Embryonic facial prominence (tissue), 1 donor: ENCODE results near the gene PNCK.
"Not testable (repeated sequence)": the region's sequence is repeated elsewhere in the genome, so short reads cannot be mapped to it uniquely, and the experiment has no call there.

ENCODE experiments used
- DNase-seq: peaks from one replicate; pipeline ENCODE4 v3.0.0-alpha.2; 2016; ENCODE audit errors: extremely low spot score

The PNCK gene

DNA sequence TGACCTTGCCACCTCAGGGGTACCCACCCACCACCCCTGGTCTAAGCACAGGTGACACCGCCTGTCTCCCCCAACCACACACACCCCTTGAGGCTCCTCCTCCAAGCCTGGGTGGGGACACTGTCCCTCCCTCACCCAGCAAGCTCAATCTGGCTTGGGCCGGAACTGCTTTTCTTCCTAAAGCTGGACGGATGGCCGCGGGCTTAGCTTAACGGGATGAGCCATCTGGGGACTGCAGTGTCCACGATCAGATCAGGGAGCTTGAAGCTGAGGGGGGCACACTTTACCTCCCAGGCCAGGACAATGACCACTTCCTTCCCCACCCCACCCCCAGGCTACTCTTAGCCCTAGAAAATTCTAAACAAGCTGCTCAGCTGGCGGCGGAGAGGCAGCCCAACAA, 13.1 kb upstream of the PNCK start:
- no peak for DNase-seq

DNA sequence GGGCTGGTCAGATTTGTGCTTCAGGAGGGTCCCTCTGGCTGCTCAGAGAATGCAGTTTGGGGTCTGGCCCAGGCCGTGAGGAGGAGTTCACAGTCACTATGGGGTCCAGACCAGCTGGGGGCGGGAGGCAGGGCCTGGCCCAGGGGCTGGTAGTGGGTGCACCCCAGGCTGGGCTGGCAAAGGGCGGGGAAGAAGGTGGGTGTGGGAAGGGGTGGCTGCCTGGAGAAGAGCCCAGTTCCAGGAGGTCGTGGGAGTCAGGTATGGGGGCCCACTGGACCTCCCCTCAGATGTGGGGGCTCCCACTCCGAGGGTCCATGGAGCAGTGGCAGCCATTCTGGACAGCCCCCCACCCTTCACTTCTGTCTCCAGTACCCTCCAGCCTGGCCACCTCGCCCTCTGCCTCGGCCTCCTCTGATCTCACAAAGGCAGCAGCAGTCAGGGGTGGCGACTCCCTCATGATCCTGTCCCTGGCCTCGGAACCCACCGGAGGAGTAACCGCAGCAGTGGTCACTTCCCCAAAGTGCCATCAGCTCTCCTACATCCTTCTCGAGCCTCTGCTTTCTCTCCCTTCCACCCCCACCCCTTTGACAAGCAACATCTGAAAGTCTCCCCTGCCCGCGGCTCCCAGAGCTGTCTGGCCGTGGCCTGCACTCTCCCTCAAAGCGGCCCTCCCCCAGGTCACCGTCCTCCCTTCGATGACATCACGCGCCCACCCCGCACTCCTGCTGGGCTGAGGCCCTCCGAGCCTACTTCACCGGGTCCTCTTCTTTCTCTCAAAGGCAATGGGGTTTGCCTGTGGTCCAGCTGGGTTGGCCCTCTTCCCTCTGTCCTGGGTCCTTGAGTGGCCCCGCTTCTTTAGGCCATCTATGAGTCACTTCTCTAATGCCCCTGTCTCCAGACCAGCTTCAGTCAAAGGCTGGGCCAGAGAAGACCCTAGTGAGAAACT, 12.4 kb upstream of the PNCK start:
- DNase-seq = no peak

DNA sequence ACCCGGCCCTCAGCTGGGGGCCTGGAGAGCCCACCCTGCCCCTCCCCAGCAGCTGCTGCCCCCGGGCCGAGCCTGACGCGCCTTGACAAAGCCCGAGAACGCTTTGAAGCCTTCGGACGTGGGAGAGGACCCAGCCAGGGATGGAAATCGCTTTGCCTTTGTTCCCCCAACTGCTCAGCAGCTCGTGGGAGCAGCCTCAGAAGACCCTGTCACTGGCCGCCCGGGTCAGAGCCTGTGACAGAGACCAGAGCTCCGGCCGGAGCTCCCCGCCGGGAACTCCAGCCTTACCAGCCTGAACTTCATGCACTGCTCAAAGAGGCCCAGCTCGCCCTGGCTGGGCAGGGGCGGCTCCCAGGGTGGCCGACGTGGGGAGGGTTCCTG, 11.5 kb upstream of the PNCK start:
- DNase-seq = no peak

DNA sequence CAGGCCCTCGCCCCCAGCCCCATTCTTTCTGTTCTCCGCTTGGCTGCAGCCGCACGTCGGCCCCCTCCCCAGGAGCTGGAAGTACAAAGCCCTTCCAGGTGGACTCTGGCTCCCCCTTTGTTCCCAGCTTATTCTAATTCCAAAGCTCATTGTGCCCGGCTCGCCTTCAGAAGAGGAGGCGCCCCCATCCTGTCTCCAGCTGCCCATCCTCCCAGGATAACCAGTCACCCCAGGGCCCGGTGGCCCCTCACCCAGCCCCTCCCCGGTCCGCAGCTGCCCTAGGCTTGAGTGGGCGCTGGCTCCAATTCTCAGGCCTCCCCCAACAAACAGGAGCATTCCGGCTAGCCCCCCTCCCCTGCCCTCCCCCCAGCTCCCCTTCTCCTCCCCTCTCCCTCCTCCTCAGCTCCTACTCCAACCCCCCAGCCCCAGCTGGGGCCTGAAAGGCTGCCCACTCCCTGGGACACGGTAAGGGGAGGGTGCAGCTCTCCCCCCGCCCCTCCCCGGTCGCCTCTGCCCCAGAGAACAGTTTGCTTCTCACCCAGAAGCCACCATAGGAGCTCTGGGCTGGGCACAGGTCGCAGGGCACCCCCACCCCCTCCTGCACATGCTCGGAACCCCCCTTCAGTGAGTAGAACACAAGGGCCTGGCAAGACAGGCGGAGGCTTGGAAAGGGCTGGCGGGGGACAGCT, 11.0 kb upstream of the PNCK start:
- no peak for DNase-seq

DNA sequence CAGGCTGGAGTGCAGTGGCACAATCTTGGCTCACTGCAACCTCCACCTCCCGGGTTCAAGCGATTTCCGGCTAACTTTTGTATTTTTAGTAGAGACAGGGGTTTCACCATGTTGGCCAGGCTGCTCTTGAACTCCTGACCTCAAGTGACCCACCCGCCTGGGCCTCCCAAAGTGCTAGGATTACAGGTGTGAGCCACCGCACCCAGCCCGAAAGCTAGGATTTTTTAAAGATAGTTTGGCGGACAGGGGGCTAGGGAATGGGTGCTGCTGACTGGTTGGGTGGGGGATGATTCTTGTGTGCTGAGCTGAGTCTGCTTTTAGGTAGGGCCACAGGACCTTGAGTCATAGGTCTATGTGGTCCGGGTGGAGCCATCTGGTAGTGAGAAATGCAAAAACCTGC, 9.9 kb upstream of the PNCK start:
- DNase-seq = not testable (repeated sequence)

DNA sequence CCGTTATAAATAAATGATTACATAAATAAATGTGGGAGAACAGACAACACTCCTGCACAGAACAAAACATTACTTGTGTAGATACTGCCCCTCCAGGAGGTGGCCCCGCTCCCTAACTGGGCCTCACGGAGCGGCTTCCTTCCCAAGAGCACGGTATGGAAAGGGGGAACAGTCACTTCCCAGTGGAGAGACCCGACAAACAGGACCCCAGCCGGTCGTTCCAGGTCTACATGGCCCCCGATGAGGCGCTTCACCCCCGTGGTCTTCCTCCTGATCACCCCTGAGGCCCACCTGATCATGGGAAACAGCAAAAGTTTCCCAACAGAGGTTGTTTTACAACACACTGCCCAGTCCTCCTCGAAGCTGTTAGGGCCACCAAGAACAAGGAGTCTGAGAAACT, 7.6 kb upstream of the PNCK start:
- no peak for DNase-seq

DNA sequence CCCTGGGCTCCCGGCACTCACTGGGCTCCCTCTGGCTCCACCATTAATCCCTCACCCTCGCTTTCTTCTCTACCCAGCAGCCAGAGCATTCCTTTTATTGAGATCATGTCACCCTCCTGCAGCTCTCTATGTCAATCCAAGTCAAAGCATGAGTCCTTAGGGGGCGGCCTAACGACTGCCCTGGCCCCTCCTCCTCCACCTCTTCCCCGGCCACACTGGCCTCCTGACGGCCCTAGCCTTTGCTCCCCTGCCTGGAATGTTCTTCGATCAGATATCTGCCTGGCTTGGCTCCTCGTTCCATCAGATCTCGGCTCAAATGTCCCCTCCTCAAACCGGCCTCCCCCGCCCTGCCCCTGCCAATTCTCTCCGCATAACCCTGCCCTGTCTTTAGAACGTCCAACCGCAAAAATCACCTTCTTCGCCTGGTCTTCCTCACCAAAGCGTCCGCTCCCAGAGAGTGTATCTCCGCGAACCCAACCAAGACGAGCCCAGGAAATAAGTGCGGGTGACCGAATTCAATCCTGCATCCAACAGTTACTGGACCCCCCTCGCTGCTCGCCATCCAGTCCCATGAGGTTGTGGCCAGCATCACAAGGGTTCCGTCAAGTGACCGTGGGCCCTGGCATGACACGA, 722 bp upstream of the PNCK start:
- DNase-seq = no peak

DNA sequence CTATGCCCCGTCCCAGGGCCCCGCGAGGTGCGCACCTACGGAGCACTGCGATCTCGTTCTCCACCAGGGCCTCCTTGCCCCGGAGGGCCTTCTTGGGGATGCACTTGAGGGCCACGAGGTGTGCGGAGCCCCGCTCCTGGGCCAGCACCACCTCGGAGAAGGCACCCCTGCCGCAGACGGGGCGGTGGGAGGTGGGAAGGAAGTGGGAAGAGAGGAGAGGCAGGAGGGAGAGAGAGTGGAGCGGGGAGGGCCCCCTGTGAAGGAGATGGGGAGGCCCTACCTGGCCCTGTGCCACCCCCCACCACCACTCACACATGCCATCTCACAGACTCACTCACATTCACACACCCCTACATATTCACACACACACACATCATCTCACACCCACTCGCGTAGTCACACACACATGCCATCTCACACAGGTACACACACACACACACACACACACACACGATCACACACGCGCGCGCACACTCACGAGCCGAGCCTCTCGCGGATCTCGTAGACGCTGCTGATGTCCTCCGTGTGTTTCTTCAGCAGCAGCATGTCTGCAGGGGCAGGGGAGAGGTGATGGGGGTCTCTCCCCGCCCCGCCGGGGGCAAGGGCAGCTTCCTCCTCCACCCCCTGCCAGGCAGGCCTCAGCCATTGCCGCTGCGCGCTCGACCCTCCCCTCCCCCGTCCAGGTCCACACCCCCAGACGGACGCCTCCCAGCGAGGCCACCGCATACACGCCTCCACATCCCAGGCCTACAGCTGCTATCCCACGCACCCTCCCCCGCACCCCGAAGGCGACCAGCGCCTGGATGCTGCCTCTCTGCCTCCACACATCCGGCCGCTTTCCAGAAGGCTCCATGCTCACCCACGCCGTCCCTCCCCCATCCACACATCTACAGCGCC, 834 bp downstream of the PNCK start:
- DNase-seq = no peak

DNA sequence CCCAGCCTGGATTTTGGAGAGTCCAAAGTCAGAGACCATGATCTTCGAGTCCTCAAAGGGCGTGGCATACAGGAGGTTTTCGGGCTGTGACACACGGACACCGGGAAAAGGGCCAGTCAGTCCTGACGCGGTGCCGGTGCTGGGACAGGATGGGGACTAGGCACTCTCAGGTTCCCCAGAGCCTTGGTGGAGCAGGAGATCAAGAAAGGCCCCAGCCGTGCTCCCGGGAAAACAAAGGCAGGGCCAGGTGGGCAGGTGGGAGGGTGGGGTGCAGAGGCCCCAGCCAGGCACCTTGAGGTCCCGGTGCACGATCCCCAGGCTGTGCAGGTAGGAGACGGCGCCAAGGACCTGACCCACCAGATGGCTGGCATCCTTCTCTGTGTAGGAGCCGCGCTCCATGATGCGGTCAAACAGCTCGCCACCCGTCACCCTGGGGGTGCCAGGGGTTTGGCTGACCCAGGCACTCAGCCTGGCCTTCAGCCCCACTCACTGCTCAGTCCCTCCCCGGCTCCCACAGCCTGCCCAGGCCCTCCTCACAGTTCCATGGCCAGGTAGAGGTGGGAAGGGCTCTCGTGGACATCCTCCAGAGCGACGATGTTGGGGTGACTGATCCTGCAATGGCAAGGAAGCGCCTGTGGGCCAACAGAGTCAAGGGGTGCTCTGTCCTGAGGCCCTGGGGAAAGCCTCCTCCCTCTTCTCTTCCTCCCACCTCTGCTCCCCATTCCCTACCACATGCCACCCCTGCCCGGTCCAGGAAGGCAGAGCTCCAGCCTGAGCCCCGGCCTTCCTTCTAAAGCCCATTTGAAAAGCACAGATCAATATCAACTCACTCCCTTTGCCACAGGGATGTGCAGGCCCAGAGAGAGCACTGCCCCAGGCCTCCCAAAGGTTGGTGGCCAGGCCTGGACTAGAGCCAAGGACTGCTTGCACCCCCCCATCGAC, 1.8 kb downstream of the PNCK start:
- DNase-seq = no peak

DNA sequence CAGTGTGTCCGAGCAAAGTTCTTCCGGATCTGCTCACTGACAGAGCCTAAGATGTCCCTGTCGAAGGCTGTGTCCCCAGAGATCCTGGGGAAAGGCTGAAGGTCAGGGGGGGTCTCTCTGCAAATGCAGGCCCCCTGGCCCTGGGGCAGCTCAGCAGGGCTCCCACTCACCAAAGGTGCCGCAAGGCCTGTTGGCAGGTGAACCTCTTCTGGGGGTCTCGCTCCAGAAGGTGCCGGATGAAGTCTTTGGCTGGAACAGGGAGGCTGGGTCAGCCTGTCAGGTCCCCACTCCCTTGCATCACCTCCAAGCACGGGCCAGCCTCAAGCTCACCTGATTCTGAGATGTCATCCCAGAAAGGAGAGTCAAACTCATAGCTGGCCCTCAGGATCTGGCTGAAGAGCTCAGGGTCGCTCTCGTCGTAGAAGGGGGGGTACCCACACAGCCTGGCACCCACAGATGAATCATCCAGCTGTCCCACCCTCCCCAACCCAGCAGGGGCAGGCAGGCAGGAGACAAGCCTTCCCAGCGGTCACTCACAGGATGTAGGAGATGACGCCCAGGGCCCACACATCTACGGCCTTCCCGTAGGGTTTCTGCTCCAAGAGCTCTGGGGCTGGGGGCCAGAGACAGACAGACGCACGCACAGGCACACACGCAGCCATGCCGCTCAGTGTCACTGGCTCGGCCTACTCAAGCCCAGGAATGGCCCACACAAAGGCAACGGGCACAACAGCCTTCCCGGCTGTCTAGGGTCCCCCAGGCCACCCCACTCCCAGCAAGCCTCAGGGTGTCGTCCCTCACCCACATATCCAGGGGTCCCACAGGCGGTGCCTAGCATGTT, 2.6 kb downstream of the PNCK start:
- DNase-seq = no peak

DNA sequence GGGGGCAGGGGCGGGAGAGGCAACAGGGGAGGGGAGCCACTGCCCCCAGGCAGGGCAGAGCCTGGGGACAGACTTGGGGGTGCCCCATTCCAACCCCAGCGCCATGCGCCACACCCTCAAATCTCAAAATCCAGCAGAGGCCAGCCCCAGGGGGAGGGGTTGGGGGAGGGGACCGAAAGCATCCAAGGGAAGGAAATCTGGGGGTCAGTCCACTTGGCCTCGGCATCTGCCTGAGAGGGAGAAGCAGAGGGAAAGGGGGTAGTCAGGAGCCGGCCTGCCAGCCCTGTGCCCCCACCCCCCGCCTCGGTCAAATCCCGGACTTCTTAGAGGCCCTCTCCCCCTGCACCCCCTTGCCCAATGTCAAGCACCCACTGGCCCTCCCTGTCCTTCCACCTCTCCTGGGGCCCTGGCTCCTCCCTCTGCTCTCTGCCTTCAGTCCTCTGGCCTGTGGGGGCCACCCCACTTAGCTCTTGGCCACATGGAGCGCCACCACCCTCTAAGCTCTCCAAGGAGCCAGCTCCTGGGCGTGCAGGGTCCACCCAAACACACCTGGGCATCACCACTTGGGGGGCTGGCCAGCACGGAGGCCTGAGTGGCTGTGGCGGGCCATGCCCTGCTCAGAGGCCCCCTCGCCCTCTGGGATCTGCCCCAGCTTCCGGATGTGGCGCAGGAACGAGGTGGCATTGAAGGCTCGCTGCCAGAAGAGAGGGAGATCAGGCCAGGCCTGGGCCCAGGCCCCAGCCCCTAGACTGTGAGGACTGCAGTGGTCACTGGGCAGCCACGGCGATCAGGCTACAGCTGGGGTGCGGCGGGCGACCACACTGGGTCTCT, 3.5 kb downstream of the PNCK start:
- DNase-seq = no peak

DNA sequence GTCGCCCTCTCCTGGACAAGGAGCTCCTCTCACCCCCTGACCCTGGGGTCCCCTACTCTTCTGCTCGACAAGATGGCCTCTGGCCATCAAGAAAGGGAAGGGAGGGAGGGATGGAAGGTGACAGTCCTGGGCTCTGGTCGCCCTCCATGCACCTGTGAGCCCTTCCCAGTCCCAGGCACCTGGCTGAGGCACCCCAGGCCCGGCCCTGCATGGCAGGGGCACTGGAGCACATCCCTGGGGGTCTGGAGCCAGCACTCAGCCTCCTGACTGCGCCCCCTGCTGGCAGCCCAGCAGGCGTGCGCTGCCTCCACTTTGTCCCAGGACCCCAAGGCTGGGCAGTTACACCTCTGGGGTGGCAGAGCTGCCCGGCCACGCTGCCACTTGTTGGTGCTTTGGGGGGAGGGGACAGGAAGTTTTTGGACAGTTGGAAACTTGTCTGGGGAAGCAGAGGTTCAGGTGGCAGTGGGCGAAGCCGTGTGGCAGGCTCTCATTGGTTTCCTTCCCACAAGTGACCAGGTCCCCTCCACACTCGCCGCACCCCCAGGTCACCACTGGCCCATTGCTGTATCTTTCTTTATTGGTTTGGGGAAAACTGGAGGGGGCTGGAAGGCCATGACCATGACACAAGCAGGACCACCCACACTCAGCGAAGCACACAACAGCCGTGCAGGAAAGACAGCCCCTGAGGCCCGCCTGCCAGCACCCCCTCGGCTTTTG, 4.3 kb downstream of the PNCK start:
- no peak for DNase-seq

DNA sequence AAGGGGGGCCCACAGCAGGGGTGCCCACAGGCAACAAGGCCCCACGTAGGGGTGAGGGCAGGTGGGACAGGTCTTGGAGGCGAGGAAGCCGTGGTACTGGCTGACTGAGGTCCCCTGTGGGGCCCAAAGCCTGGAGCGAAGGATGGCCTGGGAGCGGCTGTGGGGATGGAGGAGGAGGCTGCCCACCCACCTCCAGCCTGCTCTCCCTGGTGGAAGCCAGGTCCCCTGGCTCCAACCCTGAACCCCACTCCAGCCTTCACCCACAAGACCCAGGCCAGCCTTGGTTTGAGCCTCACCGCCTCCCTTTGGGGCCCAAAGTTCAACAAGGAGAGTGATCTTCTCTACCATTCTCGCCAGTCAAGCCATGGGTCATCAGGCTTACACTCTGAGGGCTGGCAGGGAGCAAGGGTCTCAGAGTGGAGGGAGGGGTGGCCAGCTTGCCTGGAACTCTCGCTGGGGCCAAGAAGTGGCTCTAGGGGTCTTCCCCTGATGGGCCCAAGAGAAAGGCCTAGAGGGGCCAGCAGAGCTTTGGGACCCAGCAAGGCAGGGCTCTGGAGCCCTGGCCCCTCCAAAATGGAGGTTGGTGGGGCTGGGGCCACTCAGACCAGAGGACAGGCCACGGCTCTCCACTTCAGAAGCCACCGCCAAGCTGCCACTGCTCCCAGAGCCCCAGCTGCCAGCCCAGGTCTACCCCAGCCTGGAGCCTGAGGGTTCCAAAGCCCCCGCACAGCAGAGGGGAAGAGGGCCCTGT, 5.0 kb downstream of the PNCK start:
- no peak for DNase-seq

DNA sequence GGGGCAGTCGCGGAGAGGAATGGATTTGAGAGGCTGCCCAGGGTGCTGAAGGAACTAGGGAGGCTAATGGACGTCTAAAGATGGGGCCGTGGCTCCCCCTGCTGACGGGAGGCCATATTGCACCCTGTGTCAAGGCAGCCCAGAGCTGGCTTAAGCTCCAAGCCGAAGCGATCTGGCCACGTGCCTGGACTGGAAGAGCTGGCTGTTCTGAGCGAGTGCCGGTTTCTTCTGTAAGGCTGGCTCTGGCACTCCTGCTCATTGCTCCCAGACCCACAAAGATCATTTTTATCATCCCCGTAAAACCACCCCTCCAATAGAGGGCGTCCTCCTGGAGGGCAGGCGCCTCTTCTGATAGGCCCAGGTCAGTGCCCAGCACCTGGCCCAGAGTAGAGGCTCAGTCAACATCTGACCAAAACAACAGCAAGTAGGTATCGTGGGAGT, 5.6 kb downstream of the PNCK start:
- DNase-seq = peak; percentile 59

DNA sequence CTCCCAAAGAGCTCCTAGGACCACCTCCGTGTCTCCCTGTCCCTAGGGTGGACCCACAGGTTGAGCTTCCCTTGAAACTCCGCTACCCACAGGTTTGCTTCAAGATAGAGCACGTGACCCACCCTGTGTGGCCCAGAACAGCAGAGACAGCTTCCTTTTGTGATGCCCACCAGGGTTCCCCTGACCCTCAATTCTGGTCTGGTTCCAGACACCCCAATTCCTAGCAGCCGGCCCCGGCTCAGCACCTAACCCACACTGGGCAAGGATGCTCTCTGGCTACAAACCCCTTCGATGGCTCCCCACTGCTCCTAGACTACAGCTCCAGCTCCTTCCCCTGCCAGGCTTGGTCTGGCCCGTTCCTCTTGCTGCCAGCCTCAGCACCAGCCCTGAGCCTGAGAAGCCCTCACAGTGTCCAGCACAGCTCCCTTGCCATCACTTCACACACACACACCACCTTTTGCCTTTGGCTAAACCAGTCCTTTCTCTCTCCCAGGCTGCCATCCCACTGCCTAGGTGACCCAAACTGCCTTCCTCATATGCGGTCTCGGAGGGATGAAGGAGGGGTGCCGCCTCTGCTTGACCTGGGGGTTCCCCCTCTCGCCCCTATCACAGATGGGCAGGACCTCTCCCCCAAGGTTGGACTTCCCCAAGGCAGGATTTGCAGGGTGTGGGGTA, 6.2 kb downstream of the PNCK start:
- no peak for DNase-seq

DNA sequence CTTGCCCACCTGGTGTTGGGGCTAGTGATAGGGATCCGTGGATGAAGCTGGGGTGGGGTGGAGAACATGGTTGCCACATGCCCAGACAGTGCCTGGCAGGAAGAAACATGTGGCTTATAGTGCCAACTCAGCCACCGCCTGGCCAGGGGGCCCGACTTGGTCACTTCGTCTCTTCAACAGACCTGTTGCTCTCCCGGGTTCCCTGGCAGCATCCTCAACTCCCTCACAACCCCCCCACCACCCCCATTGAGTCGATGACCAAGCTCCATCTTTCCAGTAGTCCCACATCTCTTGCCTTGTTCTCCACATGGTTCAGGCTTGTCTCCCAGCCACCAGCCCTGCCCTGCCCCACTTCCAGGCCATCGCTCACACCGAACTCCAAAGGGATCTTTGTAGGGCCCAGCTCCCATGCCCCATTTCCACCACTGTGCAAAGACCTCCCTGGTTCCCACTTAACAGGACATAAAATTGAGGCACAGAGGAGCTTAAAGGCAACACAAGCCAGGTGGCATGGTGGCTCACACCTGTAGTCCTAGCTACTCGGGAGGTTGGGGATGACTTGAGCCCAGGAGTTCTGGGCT, 7.8 kb downstream of the PNCK start:
- DNase-seq = no peak
